PC-9 (cell line): ENCODE results near the gene IDH3B.

Experiments
- CTCF ChIP-seq: fragments of 200-600 bp; sonication (generic); conservative IDR thresholded peaks from 2 replicates; pipeline ENCODE4 v1.6.1; 2017; ENCODE audit warnings: mixed run types, antibody characterized with exemption, mild to moderate bottlenecking, moderate library complexity
- EZH2 ChIP-seq: fragments of 200-600 bp; sonication (generic); IDR thresholded peaks from 2 replicates; pipeline ENCODE4 v1.8.0; 2017; ENCODE audit warnings: antibody characterized with exemption, low read depth

DNA sequence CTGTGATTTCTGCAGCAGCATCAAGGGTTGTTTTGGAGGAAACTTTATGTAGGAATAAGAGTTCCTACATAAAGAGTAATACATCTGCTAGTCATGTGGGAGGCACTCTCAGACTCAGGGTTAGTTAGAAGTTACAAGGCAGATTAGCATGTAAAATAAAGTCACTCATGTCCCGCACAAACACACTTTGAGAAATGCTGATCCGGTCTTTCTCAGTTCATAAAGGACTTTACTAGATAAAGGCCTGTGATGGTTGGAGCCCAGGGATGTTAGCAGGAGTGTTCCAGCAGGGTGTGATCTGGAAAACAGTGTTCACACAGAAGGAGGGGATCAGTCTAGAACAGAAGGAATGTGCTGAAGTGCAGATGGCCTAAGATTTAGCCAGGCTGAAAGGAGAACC is 44.7 kb downstream of the IDH3B start:
- no peak for TF ChIP-seq CTCF
- no peak for TF ChIP-seq EZH2
